ENCODE results near the gene CAMK2A. TPM values are rescaled to one million over a fixed set of nuclear protein-coding genes. Genes with fewer than 3 reads are reported as not detected.

Gene CAMK2A
- polyA plus RNA-seq, 1 donor (not counting 4 experiments of a cell fraction or from before 2014, with no cell fraction given), result 0.05 TPM

- H3K4me3 ChIP-seq (ENCODE audit: control insufficient read depth in 2 of 3, extremely low read depth in 1 of 3, insufficient read depth in 2 of 3, low read depth in 1 of 3, low read length in 3 of 3), result no peak overlapping the region
- DNase-seq (ENCODE audit: low read depth, low spot score), result no peak
These were observed 11.6 kb upstream of the CAMK2A start for GRCh38 chr5:150301170-150301505.

GRCh38 chr5:150300496-150301169 lies 11.1 kb upstream of the CAMK2A start:
- Histone ChIP-seq H3K36me3 (ENCODE audit: control insufficient read depth in 2 of 2, extremely low read depth in 1 of 2, insufficient read depth in 2 of 2, low read length in 2 of 2) (no peaks in the 10 kb centered on the region), H3K9me1 (ENCODE audit: control insufficient read depth, extremely low read depth, insufficient read depth, low read length) (peaks cover 10% of the 10 kb centered on the region), H3K9me3 (ENCODE audit: control insufficient read depth, low read depth, low read length) (no peaks in the 10 kb centered on the region), H4K20me1 (ENCODE audit: control insufficient read depth, extremely low read depth, insufficient read depth, low read length) (no peaks in the 10 kb centered on the region), H3K4me1 (ENCODE audit: control insufficient read depth, extremely low read depth, insufficient read depth, low read length) (peaks cover 49% of the 10 kb centered on the region), H2AFZ (ENCODE audit: control insufficient read depth, low read length) (no peak overlapping the region), H3K27ac (ENCODE audit: control insufficient read depth, insufficient read depth, low read length) (no peak overlapping the region), H3K4me2 (ENCODE audit: control insufficient read depth, extremely low read depth, insufficient read depth, low read depth, low read length) (no peak overlapping the region), H3K27me3 (ENCODE audit: control insufficient read depth, extremely low read depth, insufficient read depth, low read length) (no peaks in the 10 kb centered on the region), H3K9ac (ENCODE audit: control insufficient read depth, extremely low read depth, insufficient read depth, low read length) (no peak overlapping the region), H3K79me2 (ENCODE audit: control insufficient read depth, insufficient read depth, low read length) (no peaks in the 10 kb centered on the region), H3K4me3 (ENCODE audit: control insufficient read depth in 2 of 3, extremely low read depth in 1 of 3, insufficient read depth in 2 of 3, low read depth in 1 of 3, low read length in 3 of 3) (no peak overlapping the region)
- no peak for DNase-seq (ENCODE audit: low read depth, low spot score)
- FAIRE-seq, result no peak
- no peak for TF ChIP-seq EZH2 (IDR thresholded peaks at IDR 0.05; ENCODE audit: low read length)
- no peak for TF ChIP-seq CTCF (optimal IDR thresholded peaks at IDR 0.05 in 1 of 3, IDR thresholded peaks at IDR 0.05 in 1 of 3, conservative IDR thresholded peaks at IDR 0.05 in 1 of 3; ENCODE audit: extremely low read depth in 1 of 3, insufficient read depth in 2 of 3, low read length in 3 of 3)
- dilution Hi-C loops (cut with MboI; ENCODE audit: extremely low pct_ligation_motif_present, low sequenced_read_pairs), result no loop called here

More at GRCh38 chr5:150301170-150301505, 11.6 kb upstream of the CAMK2A start:
- no peak for FAIRE-seq
- no peaks in the 10 kb centered on the region for H3K9me3 ChIP-seq (ENCODE audit: control insufficient read depth, low read depth, low read length)
- no peaks in the 10 kb centered on the region for H3K79me2 ChIP-seq (ENCODE audit: control insufficient read depth, insufficient read depth, low read length)
- H3K4me1 ChIP-seq (ENCODE audit: control insufficient read depth, extremely low read depth, insufficient read depth, low read length), result peaks cover 44% of the 10 kb centered on the region
- H3K4me2 ChIP-seq (ENCODE audit: control insufficient read depth, extremely low read depth, insufficient read depth, low read depth, low read length), result peak overlapping the region; percentile 77
- dilution Hi-C loops (cut with MboI; ENCODE audit: extremely low pct_ligation_motif_present, low sequenced_read_pairs), result no loop called here
- H3K9me1 ChIP-seq (ENCODE audit: control insufficient read depth, extremely low read depth, insufficient read depth, low read length), result peaks cover 6% of the 10 kb centered on the region
- H4K20me1 ChIP-seq (ENCODE audit: control insufficient read depth, extremely low read depth, insufficient read depth, low read length), result no peaks in the 10 kb centered on the region
- no peak overlapping the region for H3K27ac ChIP-seq (ENCODE audit: control insufficient read depth, insufficient read depth, low read length)
- TF ChIP-seq EZH2 (IDR thresholded peaks at IDR 0.05; ENCODE audit: low read length), result no peak
- TF ChIP-seq CTCF (optimal IDR thresholded peaks at IDR 0.05 in 1 of 3, IDR thresholded peaks at IDR 0.05 in 1 of 3, conservative IDR thresholded peaks at IDR 0.05 in 1 of 3; ENCODE audit: extremely low read depth in 1 of 3, insufficient read depth in 2 of 3, low read length in 3 of 3), result no peak
- H3K27me3 ChIP-seq (ENCODE audit: control insufficient read depth, extremely low read depth, insufficient read depth, low read length), result no peaks in the 10 kb centered on the region
- no peak overlapping the region for H3K9ac ChIP-seq (ENCODE audit: control insufficient read depth, extremely low read depth, insufficient read depth, low read length)
- no peaks in the 10 kb centered on the region for H3K36me3 ChIP-seq (ENCODE audit: control insufficient read depth in 2 of 2, extremely low read depth in 1 of 2, insufficient read depth in 2 of 2, low read length in 2 of 2)
- H2AFZ ChIP-seq (ENCODE audit: control insufficient read depth, low read length), result no peak overlapping the region
